Fibroblast of pulmonary artery (primary cell): ENCODE data around the gene IRGC.
A peak's percentile ranks its signal among the peaks of the same experiment; 100 is the strongest.

Experiments
- DNase-seq: peaks from one replicate; pipeline ENCODE4 v3.0.0-alpha.2; 2010; ENCODE audit warnings: low read depth
- H3K4me3 ChIP-seq: replicated peaks from 2 replicates; pipeline ENCODE4 v1.5.1; 2011; ENCODE audit warnings: low read depth, mild to moderate bottlenecking, control low read depth, low read length, moderate library complexity
- CTCF ChIP-seq: IDR thresholded peaks from 2 replicates; pipeline ENCODE4 v1.5.1; 2011; ENCODE audit warnings: mild to moderate bottlenecking, control low read depth, low read length, inconsistent platforms; ENCODE audit errors: missing control alignments

The IRGC gene

GRCh38 chr19:43699506-43700394 is 16.1 kb upstream of the IRGC start:
- no peak for TF ChIP-seq CTCF
- peak; percentile 40 for DNase-seq
- peak overlapping the region; percentile 22 for H3K4me3 ChIP-seq

- H3K4me3 ChIP-seq = peak overlapping the region; percentile 51
- peak; percentile 76 for DNase-seq
- TF ChIP-seq CTCF = no peak
Measured at GRCh38 chr19:43700395-43701000, 15.4 kb upstream of the IRGC start.

- no peak for DNase-seq
- TF ChIP-seq CTCF = no peak
- H3K4me3 ChIP-seq = no peak overlapping the region
Measured at GRCh38 chr19:43704002-43704705, 11.7 kb upstream of the IRGC start.

- TF ChIP-seq CTCF = no peak
- no peak for DNase-seq
- no peak overlapping the region for H3K4me3 ChIP-seq
Measured at GRCh38 chr19:43705729-43706128, 10.1 kb upstream of the IRGC start.

GRCh38 chr19:43707158-43707712 is 8.6 kb upstream of the IRGC start:
- no peak overlapping the region for H3K4me3 ChIP-seq
- DNase-seq = no peak
- TF ChIP-seq CTCF = no peak

- DNase-seq = no peak
- no peak for TF ChIP-seq CTCF
- no peak overlapping the region for H3K4me3 ChIP-seq
Measured at GRCh38 chr19:43708716-43709115, 7.2 kb upstream of the IRGC start.
